NCI-H1694 treated with DMSO at 0.1 percent for 48 hours (cell line): Measurements from ENCODE around the gene CELF4.

Experiments
- DNase-seq: peaks from one replicate; lab custom pipeline; 2025; lab: John Stamatoyannopoulos, UW

The CELF4 gene

DNA sequence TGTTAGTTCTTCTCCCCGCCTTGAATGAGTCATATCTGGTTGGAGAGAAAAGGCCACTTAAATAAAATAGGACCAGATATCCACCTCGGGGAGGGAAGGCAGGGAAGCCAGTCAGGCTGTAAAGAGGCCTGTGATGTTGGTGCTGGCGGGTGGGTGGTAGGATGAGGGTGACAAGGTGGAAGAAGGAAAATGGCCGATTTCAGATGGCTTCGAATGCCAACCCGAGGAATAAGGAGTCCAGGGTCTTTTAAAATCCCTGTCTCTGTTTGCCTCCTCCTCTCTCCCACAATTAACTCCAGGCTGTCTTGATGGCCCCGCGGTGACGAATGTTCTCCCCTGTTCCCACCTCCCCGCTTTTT is 41.5 kb downstream of the CELF4 start:
- no peak for DNase-seq

- no peak for DNase-seq
Measured at GRCh38 chr18:37521510-37522465, 43.8 kb downstream of the CELF4 start.

DNA sequence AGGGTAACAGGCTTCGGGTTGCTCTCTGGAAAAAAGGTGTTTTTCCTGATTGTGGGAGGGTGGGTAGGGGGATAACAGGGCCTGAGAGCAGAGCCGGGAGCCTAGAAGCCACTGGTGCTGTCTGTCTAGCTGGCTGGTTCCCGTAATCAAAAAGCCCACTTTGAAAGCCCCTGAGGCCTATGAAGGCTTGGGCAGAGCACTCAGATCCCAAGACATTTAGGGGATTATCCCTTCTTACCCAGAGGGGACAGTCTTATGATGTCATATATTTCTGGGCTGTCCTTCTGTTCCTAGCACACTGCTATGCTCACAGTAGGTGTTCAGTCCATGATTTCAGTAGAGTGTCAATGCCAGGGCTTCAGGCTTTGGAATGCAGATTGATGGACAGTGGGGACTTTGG is 45.1 kb downstream of the CELF4 start:
- no peak for DNase-seq

DNA sequence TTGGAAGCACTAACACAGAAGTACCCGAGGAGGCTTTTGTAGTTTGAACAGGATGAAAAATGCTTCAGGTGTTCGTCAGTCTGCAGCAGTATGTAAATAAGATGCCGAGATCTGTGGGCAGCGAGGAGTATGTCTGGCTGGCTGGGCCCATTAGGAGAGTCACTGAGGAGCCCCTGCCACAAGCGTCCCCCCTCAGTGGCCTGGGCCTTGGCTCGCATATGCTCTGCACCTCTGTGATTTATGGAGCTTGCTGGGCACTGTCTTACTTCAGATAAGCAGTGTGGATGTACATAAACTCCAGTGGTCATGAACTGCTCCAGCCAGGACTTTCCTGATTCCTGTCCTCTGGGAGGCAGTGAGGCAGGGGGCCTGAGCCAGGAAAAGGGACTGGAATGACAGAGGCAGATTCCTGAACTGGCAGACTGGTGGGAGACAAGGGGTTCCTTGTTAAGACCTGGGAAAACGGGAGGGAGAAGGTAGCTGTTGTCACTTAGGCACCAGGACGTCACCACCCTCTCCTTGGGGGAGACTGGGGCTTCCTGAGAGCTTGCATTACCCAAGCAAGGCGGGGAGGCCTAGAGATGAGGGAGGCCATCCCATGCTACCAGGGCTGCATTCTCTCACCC is 46.0 kb downstream of the CELF4 start:
- no peak for DNase-seq

GRCh38 chr18:37516361-37516853 is 49.2 kb downstream of the CELF4 start:
- no peak for DNase-seq

GRCh38 chr18:37514953-37515352 is 50.6 kb downstream of the CELF4 start:
- DNase-seq = no peak

GRCh38 chr18:37512400-37512799 is 53.2 kb downstream of the CELF4 start:
- no peak for DNase-seq

DNA sequence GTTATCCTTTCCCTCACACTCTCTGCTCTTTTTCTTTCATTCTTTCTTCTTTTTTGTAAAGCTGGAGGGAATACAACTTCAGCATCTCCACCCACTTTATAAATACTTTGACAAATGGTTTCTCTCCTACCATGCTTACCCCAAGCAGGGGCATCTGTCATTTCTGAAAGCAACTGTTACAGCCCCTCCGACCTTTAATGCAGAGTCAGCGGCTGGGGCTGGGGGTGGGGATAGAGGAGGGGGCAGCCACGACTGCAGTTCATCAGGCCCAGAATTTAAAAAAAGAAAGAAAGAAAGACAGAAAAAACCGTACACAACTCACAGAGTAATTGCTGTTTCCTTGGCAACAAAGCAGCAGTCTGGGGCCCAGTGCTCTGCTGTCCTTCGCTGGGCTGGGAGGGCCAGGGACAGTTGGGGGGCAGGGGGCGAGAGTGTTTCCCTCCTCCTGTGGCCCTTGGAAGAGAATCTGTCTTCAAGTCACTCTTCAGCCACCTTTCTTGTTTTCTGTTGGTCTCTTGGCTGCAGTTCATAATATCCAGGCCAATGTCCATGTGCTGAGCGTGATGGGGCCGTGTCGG is 53.8 kb downstream of the CELF4 start:
- DNase-seq = no peak

DNA sequence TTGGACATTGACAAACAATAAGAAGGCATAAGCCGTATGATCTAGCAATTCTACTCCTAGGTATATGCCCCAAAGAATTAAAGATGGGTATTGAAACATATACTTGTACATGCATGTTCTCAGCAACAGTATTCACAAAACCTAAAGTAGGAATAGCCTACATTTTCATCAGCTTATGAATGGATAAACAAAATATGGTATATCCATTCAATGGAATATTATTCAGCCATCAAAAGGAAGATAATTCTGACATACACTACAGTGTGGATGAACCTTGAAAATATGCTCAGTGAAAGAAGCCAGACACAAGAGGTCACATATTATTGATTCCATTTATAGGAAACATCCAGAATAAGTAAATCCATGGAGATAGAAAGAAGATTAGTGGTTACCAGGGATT is 56.0 kb downstream of the CELF4 start:
- DNase-seq = no peak

GRCh38 chr18:37508207-37508606 is 57.4 kb downstream of the CELF4 start:
- DNase-seq = no peak

GRCh38 chr18:37507239-37507638 is 58.4 kb downstream of the CELF4 start:
- DNase-seq = no peak

DNA sequence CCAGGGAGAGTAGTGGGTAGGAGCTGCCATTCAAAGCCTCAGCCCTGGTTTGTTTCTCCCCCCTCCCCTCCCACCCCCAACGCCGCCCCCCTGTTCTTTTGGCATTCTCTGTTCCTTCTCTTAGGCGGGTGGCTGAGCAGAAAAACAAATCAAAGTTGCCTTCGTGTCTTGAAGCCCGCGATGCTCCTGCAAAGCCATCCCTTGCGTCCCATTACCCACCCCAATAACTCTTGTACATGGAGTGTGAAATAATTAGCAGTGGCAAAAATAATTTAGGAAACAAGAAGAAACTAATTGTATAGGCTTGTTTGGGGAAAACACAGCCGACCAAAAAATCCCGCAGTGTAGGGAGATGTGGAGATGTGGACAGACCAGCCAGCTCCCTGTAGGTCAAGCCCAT is 59.6 kb downstream of the CELF4 start:
- no peak for DNase-seq

DNA sequence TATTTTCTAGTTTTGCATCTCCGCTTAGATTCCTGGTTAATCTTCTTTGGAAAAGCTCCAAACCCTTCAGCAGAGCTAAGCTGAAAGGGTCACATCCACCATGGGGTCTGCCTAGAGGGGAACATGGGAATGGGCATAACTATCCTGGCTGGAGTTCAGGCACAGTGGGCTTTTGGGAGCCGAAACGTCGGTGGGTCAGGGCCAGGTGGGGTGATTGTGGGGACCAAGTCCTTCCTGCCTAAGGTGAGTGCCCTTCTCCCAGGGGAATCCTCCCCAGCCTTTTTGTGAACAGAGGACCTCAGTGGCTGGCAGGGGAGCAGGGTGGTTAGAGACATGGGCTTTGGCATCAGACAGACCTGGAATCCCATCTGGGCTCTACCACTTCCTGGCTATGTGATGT is 60.3 kb downstream of the CELF4 start:
- no peak for DNase-seq

DNA sequence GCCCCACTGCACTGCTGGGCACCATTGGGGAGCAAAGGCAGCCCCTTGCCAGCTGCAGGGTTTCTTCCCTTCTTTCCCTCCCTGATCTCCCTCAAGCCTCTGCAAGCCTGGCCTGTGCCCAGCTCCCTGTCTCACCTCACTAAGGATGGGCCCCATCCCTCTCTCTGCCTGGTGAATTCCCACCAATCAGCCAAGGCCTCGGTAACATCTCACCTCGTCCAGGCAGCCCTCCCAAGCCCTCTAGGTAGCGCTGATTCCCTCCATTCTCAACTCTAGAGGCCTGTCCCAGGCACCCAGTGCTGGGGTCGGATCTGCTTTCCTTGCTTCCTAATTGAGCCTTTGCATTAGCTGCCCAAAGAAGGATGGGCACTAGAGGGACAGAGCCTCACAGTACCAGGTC is 63.0 kb downstream of the CELF4 start:
- no peak for DNase-seq

- no peak for DNase-seq
Measured at GRCh38 chr18:37502036-37502435, 63.6 kb downstream of the CELF4 start.

GRCh38 chr18:37501136-37501535 is 64.5 kb downstream of the CELF4 start:
- no peak for DNase-seq

GRCh38 chr18:37499913-37500312 is 65.7 kb downstream of the CELF4 start:
- DNase-seq = no peak

DNA sequence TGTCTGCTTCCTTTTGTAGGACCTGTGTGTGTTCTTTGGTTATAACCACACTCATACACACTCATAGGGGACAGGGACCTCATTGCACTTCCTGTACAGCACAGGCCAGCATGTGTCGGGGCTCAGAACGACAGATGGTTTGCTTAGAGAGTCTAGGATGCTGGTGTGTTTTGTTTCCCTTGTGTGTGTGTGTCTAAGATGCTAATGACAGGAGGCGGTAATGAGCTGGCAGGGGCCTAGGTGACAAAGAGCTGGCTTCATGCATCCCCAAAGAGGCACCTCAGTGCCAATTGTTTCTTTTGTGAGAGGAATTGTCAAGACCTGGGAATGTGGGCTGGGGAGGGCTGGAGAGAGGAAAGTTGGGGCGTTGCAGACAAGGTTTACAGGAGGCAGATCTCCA is 66.6 kb downstream of the CELF4 start:
- peak; percentile 87 for DNase-seq

- DNase-seq = no peak
Measured at GRCh38 chr18:37497853-37498518, 67.6 kb downstream of the CELF4 start.

DNA sequence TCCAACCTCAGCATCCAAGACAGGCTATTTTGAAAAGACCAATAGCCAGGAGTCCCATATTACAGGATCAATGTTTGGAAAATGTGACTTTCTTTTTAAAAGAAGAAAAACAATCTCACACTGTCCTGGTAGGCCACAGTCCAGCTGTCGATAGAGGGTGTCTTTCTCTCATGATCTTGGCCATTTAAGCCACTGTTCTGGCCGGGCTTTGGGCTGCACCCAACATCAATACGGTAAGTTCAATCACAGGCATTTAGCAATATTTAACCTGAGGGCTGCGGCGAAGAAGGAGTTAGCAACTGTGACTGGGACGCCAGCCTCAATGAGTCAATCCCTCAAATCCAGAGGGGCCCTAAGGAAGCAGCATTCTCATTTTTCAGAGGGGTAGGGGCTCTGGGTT is 69.0 kb downstream of the CELF4 start:
- no peak for DNase-seq

DNA sequence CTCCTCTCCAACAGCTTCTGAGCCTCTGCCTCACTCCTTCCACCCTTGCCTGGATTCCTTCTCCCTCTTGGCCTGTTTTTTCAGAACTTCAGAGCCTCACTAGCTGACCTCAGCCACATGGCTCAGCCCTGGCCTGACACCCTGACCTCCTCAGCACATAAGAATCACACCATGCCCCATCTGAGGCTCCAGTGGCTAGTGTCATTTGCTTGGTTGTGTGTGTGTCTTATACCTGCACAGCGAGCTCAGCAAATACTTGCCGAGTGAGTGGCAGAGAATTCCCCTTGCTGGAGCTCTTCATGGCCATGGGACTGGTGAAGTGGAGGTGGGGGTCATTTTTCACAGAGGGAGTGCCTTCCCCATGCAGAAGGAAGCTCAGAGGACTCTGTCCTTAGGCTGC is 70.2 kb downstream of the CELF4 start:
- DNase-seq = no peak

- no peak for DNase-seq
Measured at GRCh38 chr18:37494406-37494805, 71.2 kb downstream of the CELF4 start.
